ENCODE data around the gene CERS5.

The CERS5 gene

GRCh38 chr12:50207424-50207823 lies 40.3 kb upstream of the CERS5 start:
- DNase-seq (ENCODE audit: insufficient read length, low spot score) (no peak), FAIRE-seq (no peak)
- TF ChIP-seq CTCF (IDR thresholded peaks at IDR 0.05; ENCODE audit: insufficient read depth, missing control alignments), result no peak

GRCh38 chr12:50205648-50206047 lies 38.5 kb upstream of the CERS5 start:
- no peak for TF ChIP-seq CTCF (IDR thresholded peaks at IDR 0.05; ENCODE audit: insufficient read depth, missing control alignments)
- DNase-seq (ENCODE audit: insufficient read length, low spot score), result no peak
- no peak for FAIRE-seq

- no peak for FAIRE-seq
- TF ChIP-seq CTCF (IDR thresholded peaks at IDR 0.05; ENCODE audit: insufficient read depth, missing control alignments), result no peak
- no peak for DNase-seq (ENCODE audit: insufficient read length, low spot score)
These were observed 36.5 kb upstream of the CERS5 start for GRCh38 chr12:50203691-50204090.

- no peak for FAIRE-seq
- no peak for TF ChIP-seq CTCF (IDR thresholded peaks at IDR 0.05; ENCODE audit: insufficient read depth, missing control alignments)
- no peak for DNase-seq (ENCODE audit: insufficient read length, low spot score)
These were observed 34.9 kb upstream of the CERS5 start for GRCh38 chr12:50201987-50202521.

- DNase-seq (ENCODE audit: insufficient read length, low spot score), result no peak
- no peak for TF ChIP-seq CTCF (IDR thresholded peaks at IDR 0.05; ENCODE audit: insufficient read depth, missing control alignments)
- FAIRE-seq, result no peak
These were observed 33.5 kb upstream of the CERS5 start for GRCh38 chr12:50200552-50201273.

GRCh38 chr12:50198829-50199228 lies 31.7 kb upstream of the CERS5 start:
- DNase-seq (ENCODE audit: insufficient read length, low spot score) (no peak), FAIRE-seq (no peak)
- no peak for TF ChIP-seq CTCF (IDR thresholded peaks at IDR 0.05; ENCODE audit: insufficient read depth, missing control alignments)

GRCh38 chr12:50197297-50197727 lies 30.1 kb upstream of the CERS5 start:
- no peak for TF ChIP-seq CTCF (IDR thresholded peaks at IDR 0.05; ENCODE audit: insufficient read depth, missing control alignments)
- DNase-seq (ENCODE audit: insufficient read length, low spot score), result no peak
- no peak for FAIRE-seq

Measured in D721Med (cell line).